ENCODE data around the gene PFKFB3.
"Not testable (repeated sequence)": the region's sequence is repeated elsewhere in the genome, so short reads cannot be mapped to it uniquely, and the experiment has no call there.

Gene PFKFB3

GRCh38 chr10:6187278-6187677 is 15.5 kb upstream of the PFKFB3 start:
- Histone ChIP-seq H2AFZ (ENCODE audit: low read length) (no peak overlapping the region), H3F3A (ENCODE audit: insufficient read depth, low read length) (no peaks in the 10 kb centered on the region), H3K9me3 (replicated peaks; ENCODE audit: insufficient read depth, low read length) (no peaks in the 10 kb centered on the region), H3K4me1 (ENCODE audit: low read length) (no peaks in the 10 kb centered on the region), H4K20me1 (ENCODE audit: insufficient read depth, low read length) (no peaks in the 10 kb centered on the region), H3K79me2 (ENCODE audit: low read length) (no peaks in the 10 kb centered on the region), H3K36me3 (replicated peaks; ENCODE audit: insufficient read depth, low read length) (no peaks in the 10 kb centered on the region), H3K9me2 (replicated peaks; ENCODE audit: insufficient read depth, low read length) (no peaks in the 10 kb centered on the region), H3K4me2 (ENCODE audit: low read depth, low read length) (no peak overlapping the region), H3K27ac (ENCODE audit: low read length) (no peak overlapping the region), H3K4me3 (ENCODE audit: low read length) (no peak overlapping the region), H3K27me3 (replicated peaks; ENCODE audit: insufficient read depth, low read length) (no peaks in the 10 kb centered on the region), H3K9ac (ENCODE audit: low read length) (no peak overlapping the region)
- TF ChIP-seq EZH2 (optimal IDR thresholded peaks at IDR 0.05; ENCODE audit: low read depth, low read length) (no peak), CTCF (IDR thresholded peaks at IDR 0.05; ENCODE audit: low read length) (no peak), EZH2phosphoT487 (IDR thresholded peaks at IDR 0.05; ENCODE audit: low read length) (no peak)
- DNase-seq, result no peak

GRCh38 chr10:6190033-6190432 is 12.7 kb upstream of the PFKFB3 start:
- not testable (repeated sequence) for H3K27me3 ChIP-seq (replicated peaks; ENCODE audit: insufficient read depth, low read length); DNase-seq; H3K9me3 ChIP-seq (replicated peaks; ENCODE audit: insufficient read depth, low read length); H3K4me3 ChIP-seq (ENCODE audit: low read length); H3K79me2 ChIP-seq (ENCODE audit: low read length); H3F3A ChIP-seq (ENCODE audit: insufficient read depth, low read length); H3K4me1 ChIP-seq (ENCODE audit: low read length); H3K36me3 ChIP-seq (replicated peaks; ENCODE audit: insufficient read depth, low read length); H3K9me2 ChIP-seq (replicated peaks; ENCODE audit: insufficient read depth, low read length); H3K9ac ChIP-seq (ENCODE audit: low read length); H3K4me2 ChIP-seq (ENCODE audit: low read depth, low read length); H2AFZ ChIP-seq (ENCODE audit: low read length); H4K20me1 ChIP-seq (ENCODE audit: insufficient read depth, low read length); H3K27ac ChIP-seq (ENCODE audit: low read length)

- Histone ChIP-seq H3K79me2 (ENCODE audit: low read length) (no peaks in the 10 kb centered on the region), H3K27me3 (replicated peaks; ENCODE audit: insufficient read depth, low read length) (no peaks in the 10 kb centered on the region), H3K9ac (ENCODE audit: low read length) (no peak overlapping the region), H3K4me2 (ENCODE audit: low read depth, low read length) (no peak overlapping the region), H3K36me3 (replicated peaks; ENCODE audit: insufficient read depth, low read length) (no peaks in the 10 kb centered on the region), H3F3A (ENCODE audit: insufficient read depth, low read length) (no peaks in the 10 kb centered on the region), H3K9me2 (replicated peaks; ENCODE audit: insufficient read depth, low read length) (no peaks in the 10 kb centered on the region), H3K9me3 (replicated peaks; ENCODE audit: insufficient read depth, low read length) (no peaks in the 10 kb centered on the region), H3K27ac (ENCODE audit: low read length) (no peak overlapping the region), H3K4me3 (ENCODE audit: low read length) (no peak overlapping the region), H3K4me1 (ENCODE audit: low read length) (no peaks in the 10 kb centered on the region), H2AFZ (ENCODE audit: low read length) (no peak overlapping the region), H4K20me1 (ENCODE audit: insufficient read depth, low read length) (no peaks in the 10 kb centered on the region)
- DNase-seq, result no peak
- no peak for TF ChIP-seq EZH2 (optimal IDR thresholded peaks at IDR 0.05; ENCODE audit: low read depth, low read length)
- TF ChIP-seq EZH2phosphoT487 (IDR thresholded peaks at IDR 0.05; ENCODE audit: low read length), result no peak
- TF ChIP-seq CTCF (IDR thresholded peaks at IDR 0.05; ENCODE audit: low read length), result no peak
Observed at GRCh38 chr10:6191147-6191546, 11.6 kb upstream of the PFKFB3 start.

- no peaks in the 10 kb centered on the region for H3K79me2 ChIP-seq (ENCODE audit: low read length)
- DNase-seq, result no peak
- no peak overlapping the region for H3K4me3 ChIP-seq (ENCODE audit: low read length)
- H3K27ac ChIP-seq (ENCODE audit: low read length), result no peak overlapping the region
- H4K20me1 ChIP-seq (ENCODE audit: insufficient read depth, low read length), result no peaks in the 10 kb centered on the region
- H3K9me2 ChIP-seq (replicated peaks; ENCODE audit: insufficient read depth, low read length), result no peaks in the 10 kb centered on the region
- no peak overlapping the region for H3K9ac ChIP-seq (ENCODE audit: low read length)
- H3K9me3 ChIP-seq (replicated peaks; ENCODE audit: insufficient read depth, low read length), result no peaks in the 10 kb centered on the region
- no peaks in the 10 kb centered on the region for H3K4me1 ChIP-seq (ENCODE audit: low read length)
- H3K4me2 ChIP-seq (ENCODE audit: low read depth, low read length), result no peak overlapping the region
- no peaks in the 10 kb centered on the region for H3K36me3 ChIP-seq (replicated peaks; ENCODE audit: insufficient read depth, low read length)
- H3F3A ChIP-seq (ENCODE audit: insufficient read depth, low read length), result no peaks in the 10 kb centered on the region
- no peak for TF ChIP-seq CTCF (IDR thresholded peaks at IDR 0.05; ENCODE audit: low read length)
- no peak for TF ChIP-seq EZH2phosphoT487 (IDR thresholded peaks at IDR 0.05; ENCODE audit: low read length)
- no peak for TF ChIP-seq EZH2 (optimal IDR thresholded peaks at IDR 0.05; ENCODE audit: low read depth, low read length)
- no peaks in the 10 kb centered on the region for H3K27me3 ChIP-seq (replicated peaks; ENCODE audit: insufficient read depth, low read length)
- no peak overlapping the region for H2AFZ ChIP-seq (ENCODE audit: low read length)
Observed at GRCh38 chr10:6191569-6191968, 11.2 kb upstream of the PFKFB3 start.

GRCh38 chr10:6193342-6193741 is 9.4 kb upstream of the PFKFB3 start:
- not testable (repeated sequence) for DNase-seq; H3K27me3 ChIP-seq (replicated peaks; ENCODE audit: insufficient read depth, low read length); H3K4me3 ChIP-seq (ENCODE audit: low read length); H3K79me2 ChIP-seq (ENCODE audit: low read length); H3K9me2 ChIP-seq (replicated peaks; ENCODE audit: insufficient read depth, low read length); H3K36me3 ChIP-seq (replicated peaks; ENCODE audit: insufficient read depth, low read length); H3K9ac ChIP-seq (ENCODE audit: low read length); H3K4me1 ChIP-seq (ENCODE audit: low read length); H3K27ac ChIP-seq (ENCODE audit: low read length); H2AFZ ChIP-seq (ENCODE audit: low read length); H4K20me1 ChIP-seq (ENCODE audit: insufficient read depth, low read length); H3K9me3 ChIP-seq (replicated peaks; ENCODE audit: insufficient read depth, low read length); H3K4me2 ChIP-seq (ENCODE audit: low read depth, low read length); H3F3A ChIP-seq (ENCODE audit: insufficient read depth, low read length)
